Measurements from ENCODE around the gene BICD2.

DNA sequence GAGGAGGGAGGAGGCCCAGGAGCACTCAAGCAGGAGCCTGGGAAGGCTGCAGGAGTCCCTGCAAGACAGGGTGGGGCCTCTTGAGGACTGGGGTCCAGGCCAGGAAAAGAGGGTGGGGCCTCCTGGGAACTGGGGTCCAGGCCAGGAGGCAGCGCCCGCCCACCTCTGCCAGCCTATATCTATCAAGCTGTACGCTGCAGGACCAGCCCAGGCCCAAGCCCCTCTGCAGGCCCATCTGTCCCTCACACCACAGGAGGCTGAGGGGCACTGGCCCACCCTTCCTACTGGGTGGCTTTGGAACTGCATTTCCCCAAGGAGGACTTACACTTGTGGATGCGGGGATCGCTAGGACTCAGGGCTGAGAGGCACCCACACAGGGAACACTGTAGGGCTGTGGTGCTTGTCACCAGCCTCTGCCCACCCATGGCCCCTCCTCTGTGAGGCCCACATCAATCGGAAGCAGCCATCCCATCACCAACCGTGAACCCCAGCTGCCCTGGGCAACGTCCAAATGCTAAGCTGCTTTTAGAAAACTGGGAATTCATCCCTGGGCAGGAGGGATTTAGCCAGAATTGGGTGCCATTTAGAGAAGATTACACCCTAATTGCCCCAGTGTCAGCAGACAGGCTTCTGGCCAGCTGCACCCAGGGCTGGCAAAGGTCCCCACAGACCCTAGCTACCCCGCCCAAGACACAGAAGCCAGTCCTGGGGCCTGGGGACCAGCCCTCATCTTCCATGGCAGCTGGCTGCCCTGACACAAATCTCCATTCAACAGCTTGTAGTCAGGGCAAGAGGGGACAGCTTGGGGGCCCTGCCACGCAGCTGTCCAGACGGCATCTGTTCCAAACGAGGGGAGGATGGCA, 15.3 kb downstream of the BICD2 start:
- TF ChIP-seq CTCF (IDR thresholded peaks at IDR 0.05; ENCODE audit: insufficient read depth, low read depth, low read length): no peak
- no peak for TF ChIP-seq EZH2 (IDR thresholded peaks at IDR 0.05; ENCODE audit: insufficient read depth, low read length)
